HCT116 (cell line): ENCODE results near the gene UBE2G2. TPM values are rescaled to one million over a fixed set of nuclear protein-coding genes. Genes with fewer than 3 reads are reported as not detected.

ENCODE experiments used
- ATAC-seq: fragments of 200-7000 bp; cut with Tn5 transposase; 2 replicates; pipeline ENCODE4 v1.9.1; 2020; ENCODE audit warnings: mild to moderate bottlenecking, moderate library complexity
- BruUV-seq: library from RNA; stranded (reverse); fragments of 400-500 nt; replicated peaks from 2 replicates; lab custom pipeline; 2021; lab: Mats Ljungman, UMichigan
- CTCF ChIA-PET: fragments of 300-600 bp; sonication (Branson Sonifier 250); formaldehyde crosslinking; loops from one replicate; lab custom pipeline; 2021; ENCODE audit warnings: antibody characterized with exemption; lab: Charles Lee
- POLR2A ChIA-PET: fragments of 300-600, 350-600 bp; sonication (Branson Sonifier 250); formaldehyde crosslinking; loops from one replicate; lab custom pipeline; 2021; ENCODE audit warnings: antibody characterized with exemption; lab: Charles Lee
- RAD21 ChIA-PET, 2 experiments: fragments of 300-600 bp; sonication (Branson Sonifier 250); formaldehyde crosslinking; loops; one replicate each; lab custom pipeline; 2023; ENCODE audit warnings: low total read pairs in 2 of 2; ENCODE audit not compliant: uncharacterized antibody in 2 of 2, unreplicated experiment in 2 of 2, low non-redundant PET in 1 of 2; lab: Charles Lee
- DNase-seq: peaks from one replicate; pipeline ENCODE4 v3.0.0-alpha.2; 2010; ENCODE audit warnings: low read depth, low spot score
- H2AFZ ChIP-seq: fragments of 200-600 bp; shearing (Covaris generic), sonication (generic); 2 replicates; pipeline ENCODE4 v1.6.1; 2017; ENCODE audit warnings: low read depth, mixed run types, mixed read lengths, antibody characterized with exemption, low read length; ENCODE audit not compliant: poor library complexity, severe bottlenecking
- H3K27ac ChIP-seq: 2 replicates; pipeline ENCODE4 v1.5.1; 2012; ENCODE audit warnings: low read depth, low read length
- H3K27me3 ChIP-seq: fragments of 200-600 bp; sonication (generic); 2 replicates; pipeline ENCODE4 v1.6.1; 2016; ENCODE audit warnings: mixed run types, low read length, mixed read lengths; ENCODE audit not compliant: insufficient read depth
- H3K36me3 ChIP-seq, 2 experiments: fragments of 200-500 bp in 1 of 2; fragments of 200-600 bp in 1 of 2; sonication (Bioruptor generic) in 1 of 2; sonication (generic) in 1 of 2; 2 replicates each; pipeline versions ENCODE4 v1.5.1 to v1.6.1; 2014 to 2016; ENCODE audit warnings: low read length in 2 of 2, inconsistent platforms in 1 of 2, mixed read lengths in 1 of 2, mixed run types in 1 of 2; ENCODE audit not compliant: insufficient read depth in 2 of 2, control insufficient read depth in 1 of 2
- H3K4me1 ChIP-seq, 2 experiments: fragments of 200-600 bp in 1 of 2; sonication (generic) in 1 of 2; 2 replicates each; pipeline versions ENCODE4 v1.5.1 to v1.6.1; 2012 to 2017; ENCODE audit warnings: low read length in 2 of 2, inconsistent platforms in 1 of 2, mild to moderate bottlenecking in 1 of 2, mixed read lengths in 1 of 2, mixed run types in 1 of 2, moderate library complexity in 1 of 2; ENCODE audit not compliant: insufficient read depth in 2 of 2, control insufficient read depth in 1 of 2
- H3K4me2 ChIP-seq: fragments of 200-600 bp; sonication (generic); 2 replicates; pipeline ENCODE4 v1.6.1; 2017; ENCODE audit warnings: mixed run types, low read length, mixed read lengths
- H3K4me3 ChIP-seq, 2 experiments: fragments of 200-600 bp in 1 of 2; sonication (generic) in 1 of 2; replicated peaks in 1 of 2; 2 replicates each; pipeline ENCODE4 v1.5.1; 2011 to 2016; ENCODE audit warnings: low read length in 2 of 2, control low read depth in 1 of 2, low read depth in 1 of 2, mild to moderate bottlenecking in 1 of 2, mixed read lengths in 1 of 2, mixed run types in 1 of 2
- H3K79me2 ChIP-seq: fragments of 200-600 bp; sonication (generic); 2 replicates; pipeline ENCODE4 v1.6.1; 2017; ENCODE audit warnings: mild to moderate bottlenecking, mixed run types, low read length, moderate library complexity, mixed read lengths; ENCODE audit not compliant: insufficient read depth
- H3K9ac ChIP-seq: fragments of 200-600 bp; sonication (generic); 2 replicates; pipeline ENCODE4 v1.6.1; 2016; ENCODE audit warnings: low read length, mixed read lengths
- H3K9me2 ChIP-seq: fragments of 200-600 bp; sonication (generic), shearing (Covaris generic); 2 replicates; pipeline ENCODE4 v1.6.1; 2017; ENCODE audit warnings: mixed run types, mild to moderate bottlenecking, moderate library complexity; ENCODE audit not compliant: insufficient read depth
- H3K9me3 ChIP-seq, 2 experiments: fragments of 200-500 bp in 1 of 2; fragments of 200-600 bp in 1 of 2; sonication (Bioruptor generic) in 1 of 2; sonication (generic) in 1 of 2; 2 replicates each; pipeline ENCODE4 v1.6.1; 2014 to 2017; ENCODE audit warnings: low read length in 2 of 2, mixed read lengths in 2 of 2, inconsistent platforms in 1 of 2, low read depth in 1 of 2, mild to moderate bottlenecking in 1 of 2, mixed run types in 1 of 2, moderate library complexity in 1 of 2; ENCODE audit not compliant: control insufficient read depth in 1 of 2, insufficient read depth in 1 of 2
- H4K20me1 ChIP-seq: fragments of 200-600 bp; sonication (generic), shearing (Covaris generic); 2 replicates; pipeline ENCODE4 v1.6.1; 2017; ENCODE audit warnings: mixed run types, mild to moderate bottlenecking, moderate library complexity; ENCODE audit not compliant: insufficient read depth
- CBX3 ChIP-seq: IDR thresholded peaks from 2 replicates; pipeline ENCODE4 v1.6.1; 2012; ENCODE audit warnings: low read depth
- EGR1 ChIP-seq: IDR thresholded peaks from 2 replicates; pipeline ENCODE4 v1.6.1; 2012; ENCODE audit warnings: low read depth
- ELF1 ChIP-seq: IDR thresholded peaks from 2 replicates; pipeline ENCODE4 v1.6.1; 2012; ENCODE audit warnings: low read depth, borderline replicate concordance
- FOSL1 ChIP-seq: IDR thresholded peaks from 2 replicates; pipeline ENCODE4 v1.6.1; 2012; ENCODE audit warnings: low read depth
- MAX ChIP-seq: IDR thresholded peaks from 2 replicates; pipeline ENCODE4 v1.6.1; 2012
- POLR2AphosphoS5 ChIP-seq: IDR thresholded peaks from 2 replicates; pipeline ENCODE4 v1.6.1; 2011; ENCODE audit warnings: mild to moderate bottlenecking, low read depth, low read length, moderate library complexity
- REST ChIP-seq: IDR thresholded peaks from 2 replicates; pipeline ENCODE4 v1.6.1; 2012; ENCODE audit warnings: low read depth
- SIN3A ChIP-seq: IDR thresholded peaks from 2 replicates; pipeline ENCODE4 v1.6.1; 2012; ENCODE audit warnings: low read depth
- SRF ChIP-seq: IDR thresholded peaks from 2 replicates; pipeline ENCODE4 v1.6.1; 2012; ENCODE audit warnings: low read depth
- YY1 ChIP-seq: IDR thresholded peaks from 2 replicates; pipeline ENCODE4 v1.6.1; 2011; ENCODE audit warnings: low read length, low read depth, moderate library complexity, mild to moderate bottlenecking; ENCODE audit not compliant: insufficient replicate concordance; ENCODE audit errors: extremely low read depth
- ZBTB33 ChIP-seq: IDR thresholded peaks from 2 replicates; pipeline ENCODE4 v1.6.1; 2011; ENCODE audit warnings: mild to moderate bottlenecking, low read length, moderate library complexity; ENCODE audit not compliant: insufficient replicate concordance; ENCODE audit errors: extremely low read depth
- ZFX ChIP-seq: fragments of 450-650 bp; IDR thresholded peaks from 2 replicates; pipeline ENCODE4 v1.6.1; 2017
- ZNF274 ChIP-seq: fragments of 200-500 bp; sonication (Bioruptor generic); IDR thresholded peaks from 2 replicates; pipeline ENCODE4 v1.6.1; 2014; ENCODE audit warnings: mild to moderate bottlenecking, low read depth, low read length, inconsistent platforms
- intact Hi-C: fragments of 100-400 bp; cut with micrococcal nuclease; formaldehyde crosslinking; loops from 2 replicates; pipeline ENCODE4 v1.10.0; 2022
- total RNA-seq: library from RNA; stranded (reverse); gene quantifications from one replicate; pipeline ENCODE4 v1.2.1, GENCODE V29; 2021; ENCODE audit not compliant: unreplicated experiment

The UBE2G2 gene
- total RNA-seq, 1 experiment from 2014 or later = 86.5 TPM

- ChIA-PET RAD21 (no interaction called here), CTCF (no interaction called here), POLR2A (no interaction called here)
- no peaks in the 10 kb centered on the region for H3K36me3 ChIP-seq
- no peak for DNase-seq
- H3K9me3 ChIP-seq = no peaks in the 10 kb centered on the region
- BruUV-seq = no TSS peak
- no peaks in the 10 kb centered on the region for H3K79me2 ChIP-seq
- TF ChIP-seq POLR2AphosphoS5 (no peak), FOSL1 (no peak), MAX (no peak), CBX3 (no peak), SRF (no peak), REST (no peak), YY1 (no peak), ZFX (no peak), SIN3A (no peak), ZNF274 (no peak), EGR1 (no peak), ELF1 (no peak), ZBTB33 (no peak)
- H3K9ac ChIP-seq = no peak overlapping the region
- H3K27me3 ChIP-seq = no peaks in the 10 kb centered on the region
- no peaks in the 10 kb centered on the region for H4K20me1 ChIP-seq
- no peak overlapping the region for H2AFZ ChIP-seq
- no peak overlapping the region for H3K4me2 ChIP-seq
- intact Hi-C loops = no loop called here
- H3K4me1 ChIP-seq = peaks cover 2 to 10% of the 10 kb centered on the region in 2 experiments; a peak in 1 of 4 replicates
- peak; percentile 47; the same call in 1 of the 2 replicates for ATAC-seq
- H3K4me3 ChIP-seq = no peak overlapping the region
- H3K9me2 ChIP-seq = no peaks in the 10 kb centered on the region
- no peak overlapping the region for H3K27ac ChIP-seq
Observed at GRCh38 chr21:44837537-44837936, 35.9 kb upstream of the UBE2G2 start.
